ENCODE measurements around the gene ITIH2. TPM values are rescaled to one million over a fixed set of nuclear protein-coding genes. Genes with fewer than 3 reads are reported as not detected.
A peak's percentile ranks its signal among the peaks of the same experiment; 100 is the strongest.

The ITIH2 gene
- total RNA-seq, 2 donors from 2014 or later, result not detected

DNA sequence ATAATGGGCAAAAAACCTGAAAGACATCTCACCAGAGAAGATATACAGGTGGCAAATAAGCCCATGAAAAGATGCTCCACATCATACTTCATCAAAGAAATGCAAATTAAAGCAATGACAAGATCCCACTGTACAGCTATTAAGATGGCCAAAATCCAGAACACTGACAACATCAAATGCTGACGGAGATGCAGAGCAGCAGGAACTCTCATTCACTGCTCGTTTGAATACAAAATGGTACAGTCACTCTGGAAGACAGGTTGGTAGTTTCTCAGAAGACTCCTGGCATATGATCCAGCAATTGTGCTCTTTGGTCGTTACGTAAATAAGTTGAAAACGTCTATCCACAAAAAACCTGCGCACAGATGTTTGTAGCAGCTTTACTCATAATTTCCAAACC, 49.1 kb downstream of the ITIH2 start:
- ATAC-seq (ENCODE audit: insufficient number of reproducible peaks, low FRiP score, low read depth) (no peak), DNase-seq (ENCODE audit: low spot score) (no peak)
- Histone ChIP-seq H3K4me1 (ENCODE audit: control insufficient read depth in 1 of 2, low read depth in 2 of 2) (no peaks in the 10 kb centered on the region), H3K4me3 (no peak overlapping the region), H3K27ac (no peak overlapping the region), H3K9me3 (no peaks in the 10 kb centered on the region), H3K27me3 (replicated peaks; ENCODE audit: insufficient read depth) (no peaks in the 10 kb centered on the region), H3K36me3 (peaks cover 29% of the 10 kb centered on the region)
- no peak for TF ChIP-seq CTCF (IDR thresholded peaks at IDR 0.05)

DNA sequence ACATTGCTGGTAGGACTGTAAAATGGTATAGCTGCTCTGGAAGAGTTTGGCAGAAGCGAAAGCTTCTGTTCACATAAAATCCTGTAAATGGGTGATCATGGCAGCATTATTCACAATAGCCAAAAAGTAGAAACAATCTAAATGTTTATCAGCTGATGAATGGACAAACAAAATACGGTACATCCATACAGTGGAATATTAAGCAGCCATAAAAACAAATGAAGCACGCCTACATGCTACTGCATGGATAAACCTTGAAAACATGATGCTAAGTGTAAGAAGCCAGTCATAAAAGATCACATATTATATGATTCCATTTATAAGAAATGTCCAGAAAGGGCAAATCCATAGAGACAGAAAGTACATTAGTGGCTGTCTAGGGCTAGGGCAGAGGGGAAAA, 52.0 kb downstream of the ITIH2 start:
- DNase-seq (ENCODE audit: low spot score), result no peak
- no peak for TF ChIP-seq CTCF (IDR thresholded peaks at IDR 0.05)
- ATAC-seq (ENCODE audit: insufficient number of reproducible peaks, low FRiP score, low read depth), result no peak
- Histone ChIP-seq H3K4me1 (ENCODE audit: control insufficient read depth in 1 of 2, low read depth in 2 of 2) (no peaks in the 10 kb centered on the region), H3K27me3 (replicated peaks; ENCODE audit: insufficient read depth) (no peaks in the 10 kb centered on the region), H3K4me3 (no peak overlapping the region), H3K36me3 (peaks cover 50% of the 10 kb centered on the region), H3K27ac (no peak overlapping the region), H3K9me3 (no peaks in the 10 kb centered on the region)

GRCh38 chr10:7756360-7756992, 53.4 kb downstream of the ITIH2 start:
- no peak for TF ChIP-seq CTCF (IDR thresholded peaks at IDR 0.05)
- no peaks in the 10 kb centered on the region for H3K9me3 ChIP-seq
- no peaks in the 10 kb centered on the region for H3K27me3 ChIP-seq (replicated peaks; ENCODE audit: insufficient read depth)
- no peaks in the 10 kb centered on the region for H3K4me1 ChIP-seq (ENCODE audit: control insufficient read depth in 1 of 2, low read depth in 2 of 2)
- DNase-seq (ENCODE audit: low spot score) (no peak), ATAC-seq (ENCODE audit: insufficient number of reproducible peaks, low FRiP score, low read depth) (no peak)
- peaks cover 52% of the 10 kb centered on the region for H3K36me3 ChIP-seq
- no peak overlapping the region for H3K4me3 ChIP-seq
- no peak overlapping the region for H3K27ac ChIP-seq

DNA sequence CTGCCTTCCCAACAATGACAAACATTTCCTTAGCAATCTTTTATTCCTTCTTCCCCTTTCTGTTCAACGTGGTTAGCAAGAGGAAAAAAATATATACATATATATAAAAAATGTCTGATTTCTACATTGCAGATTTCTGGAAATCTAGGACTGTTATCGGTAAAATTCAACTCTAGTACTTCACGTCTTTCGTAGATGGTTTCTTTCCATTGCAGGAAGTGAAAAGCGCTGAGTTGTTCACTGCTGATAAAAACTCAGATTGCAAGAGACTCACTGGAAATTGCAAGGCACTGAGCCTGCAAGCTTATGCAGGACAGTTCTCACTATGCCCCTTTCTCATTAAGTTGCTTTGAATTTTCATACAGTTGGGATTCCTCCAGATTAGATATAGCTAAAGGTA, 60.8 kb downstream of the ITIH2 start:
- ATAC-seq (ENCODE audit: insufficient number of reproducible peaks, low FRiP score, low read depth) (no peak), DNase-seq (ENCODE audit: low spot score) (no peak)
- no peaks in the 10 kb centered on the region for H3K27me3 ChIP-seq (replicated peaks; ENCODE audit: insufficient read depth)
- no peaks in the 10 kb centered on the region for H3K9me3 ChIP-seq
- TF ChIP-seq CTCF (IDR thresholded peaks at IDR 0.05), result no peak
- peaks cover 6 to 9% of the 10 kb centered on the region in 2 donors for H3K4me1 ChIP-seq (ENCODE audit: control insufficient read depth in 1 of 2, low read depth in 2 of 2)
- peak overlapping the region in 1 of 2 donors; percentile 23 for H3K27ac ChIP-seq
- peaks cover 49% of the 10 kb centered on the region for H3K36me3 ChIP-seq
- peak overlapping the region; percentile 43 for H3K4me3 ChIP-seq

DNA sequence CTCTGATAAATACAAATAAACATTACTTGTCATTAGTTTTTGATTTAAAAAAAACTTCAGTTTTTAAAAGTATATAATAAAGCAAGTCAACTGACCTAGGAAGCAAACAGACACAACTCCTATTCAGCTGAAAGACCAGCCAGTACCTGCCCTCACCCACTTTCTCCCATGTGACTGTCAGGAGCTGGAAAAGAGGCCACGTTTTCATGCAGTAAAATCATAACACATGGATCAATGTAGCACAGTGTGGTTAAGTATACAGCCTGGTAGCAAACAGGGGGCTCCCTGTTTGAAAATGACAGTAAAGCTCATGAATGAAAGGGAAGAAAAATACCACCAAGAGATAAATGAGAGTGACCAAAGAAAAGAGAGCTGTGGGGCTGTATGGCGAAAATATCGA, 63.1 kb downstream of the ITIH2 start:
- Histone ChIP-seq H3K4me3 (no peak overlapping the region), H3K4me1 (ENCODE audit: control insufficient read depth in 1 of 2, low read depth in 2 of 2) (peaks cover 6 to 9% of the 10 kb centered on the region in 2 donors), H3K27ac (no peak overlapping the region), H3K27me3 (replicated peaks; ENCODE audit: insufficient read depth) (no peaks in the 10 kb centered on the region), H3K9me3 (no peaks in the 10 kb centered on the region), H3K36me3 (peaks cover 49% of the 10 kb centered on the region)
- ATAC-seq (ENCODE audit: insufficient number of reproducible peaks, low FRiP score, low read depth), result no peak
- no peak for TF ChIP-seq CTCF (IDR thresholded peaks at IDR 0.05)
- no peak for DNase-seq (ENCODE audit: low spot score)
